ENCODE measurements around the gene CENPF. TPM values are rescaled to one million over a fixed set of nuclear protein-coding genes. Genes with fewer than 3 reads are reported as not detected.

The CENPF gene
- total and polyA plus RNA-seq, 3 donors from 2014 or later, result 7.7 to 30.7 (median 28.1) TPM

- intact Hi-C loops (cut with DNase I; ENCODE audit: low total_unique reads), result no loop called here
- no peaks in the 10 kb centered on the region for H3K36me3 ChIP-seq (ENCODE audit: low read depth, missing control alignments)
- DNase-seq, result no peak
These were observed 33.5 kb upstream of the CENPF start for GRCh38 chr1:214569357-214570004.

GRCh38 chr1:214570442-214570841 is 32.6 kb upstream of the CENPF start:
- DNase-seq, result no peak
- intact Hi-C loops (cut with DNase I; ENCODE audit: low total_unique reads), result no loop called here
- H3K36me3 ChIP-seq (ENCODE audit: low read depth, missing control alignments), result no peaks in the 10 kb centered on the region
- H3K4me3 ChIP-seq, result no peak overlapping the region
- no peaks in the 10 kb centered on the region for H3K9me3 ChIP-seq
- H3K27ac ChIP-seq, result no peak overlapping the region
- TF ChIP-seq POLR2A (IDR thresholded peaks at IDR 0.05), result no peak
- TF ChIP-seq, protein P1, sequence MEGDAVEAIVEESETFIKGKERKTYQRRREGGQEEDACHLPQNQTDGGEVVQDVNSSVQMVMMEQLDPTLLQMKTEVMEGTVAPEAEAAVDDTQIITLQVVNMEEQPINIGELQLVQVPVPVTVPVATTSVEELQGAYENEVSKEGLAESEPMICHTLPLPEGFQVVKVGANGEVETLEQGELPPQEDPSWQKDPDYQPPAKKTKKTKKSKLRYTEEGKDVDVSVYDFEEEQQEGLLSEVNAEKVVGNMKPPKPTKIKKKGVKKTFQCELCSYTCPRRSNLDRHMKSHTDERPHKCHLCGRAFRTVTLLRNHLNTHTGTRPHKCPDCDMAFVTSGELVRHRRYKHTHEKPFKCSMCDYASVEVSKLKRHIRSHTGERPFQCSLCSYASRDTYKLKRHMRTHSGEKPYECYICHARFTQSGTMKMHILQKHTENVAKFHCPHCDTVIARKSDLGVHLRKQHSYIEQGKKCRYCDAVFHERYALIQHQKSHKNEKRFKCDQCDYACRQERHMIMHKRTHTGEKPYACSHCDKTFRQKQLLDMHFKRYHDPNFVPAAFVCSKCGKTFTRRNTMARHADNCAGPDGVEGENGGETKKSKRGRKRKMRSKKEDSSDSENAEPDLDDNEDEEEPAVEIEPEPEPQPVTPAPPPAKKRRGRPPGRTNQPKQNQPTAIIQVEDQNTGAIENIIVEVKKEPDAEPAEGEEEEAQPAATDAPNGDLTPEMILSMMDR (IDR thresholded peaks at IDR 0.05), result no peak
- no peaks in the 10 kb centered on the region for H3K4me1 ChIP-seq
- no peaks in the 10 kb centered on the region for H3K27me3 ChIP-seq
- WGBS, 2 donors, result 84 to 86% methylated on average over 2 of the region's 2 CpGs

More at GRCh38 chr1:214569357-214570004, 33.5 kb upstream of the CENPF start:
- 87 to 88% methylated on average over 2 of the region's 2 CpGs for WGBS, 2 donors
- Histone ChIP-seq H3K27me3 (no peaks in the 10 kb centered on the region), H3K9me3 (no peaks in the 10 kb centered on the region), H3K27ac (no peak overlapping the region), H3K4me1 (no peaks in the 10 kb centered on the region), H3K4me3 (no peak overlapping the region)
- no peak for TF ChIP-seq POLR2A (IDR thresholded peaks at IDR 0.05)
- TF ChIP-seq, protein P1 (IDR thresholded peaks at IDR 0.05), result no peak

- Histone ChIP-seq H3K27me3 (no peaks in the 10 kb centered on the region), H3K36me3 (ENCODE audit: low read depth, missing control alignments) (no peaks in the 10 kb centered on the region), H3K9me3 (no peaks in the 10 kb centered on the region), H3K4me3 (no peak overlapping the region), H3K27ac (no peak overlapping the region), H3K4me1 (no peaks in the 10 kb centered on the region)
- no peak for TF ChIP-seq POLR2A (IDR thresholded peaks at IDR 0.05)
- TF ChIP-seq, protein P1 (IDR thresholded peaks at IDR 0.05), result no peak
- intact Hi-C loops (cut with DNase I; ENCODE audit: low total_unique reads), result no loop called here
- no peak for DNase-seq
These were observed 31.7 kb upstream of the CENPF start for GRCh38 chr1:214571281-214571680.

DNA sequence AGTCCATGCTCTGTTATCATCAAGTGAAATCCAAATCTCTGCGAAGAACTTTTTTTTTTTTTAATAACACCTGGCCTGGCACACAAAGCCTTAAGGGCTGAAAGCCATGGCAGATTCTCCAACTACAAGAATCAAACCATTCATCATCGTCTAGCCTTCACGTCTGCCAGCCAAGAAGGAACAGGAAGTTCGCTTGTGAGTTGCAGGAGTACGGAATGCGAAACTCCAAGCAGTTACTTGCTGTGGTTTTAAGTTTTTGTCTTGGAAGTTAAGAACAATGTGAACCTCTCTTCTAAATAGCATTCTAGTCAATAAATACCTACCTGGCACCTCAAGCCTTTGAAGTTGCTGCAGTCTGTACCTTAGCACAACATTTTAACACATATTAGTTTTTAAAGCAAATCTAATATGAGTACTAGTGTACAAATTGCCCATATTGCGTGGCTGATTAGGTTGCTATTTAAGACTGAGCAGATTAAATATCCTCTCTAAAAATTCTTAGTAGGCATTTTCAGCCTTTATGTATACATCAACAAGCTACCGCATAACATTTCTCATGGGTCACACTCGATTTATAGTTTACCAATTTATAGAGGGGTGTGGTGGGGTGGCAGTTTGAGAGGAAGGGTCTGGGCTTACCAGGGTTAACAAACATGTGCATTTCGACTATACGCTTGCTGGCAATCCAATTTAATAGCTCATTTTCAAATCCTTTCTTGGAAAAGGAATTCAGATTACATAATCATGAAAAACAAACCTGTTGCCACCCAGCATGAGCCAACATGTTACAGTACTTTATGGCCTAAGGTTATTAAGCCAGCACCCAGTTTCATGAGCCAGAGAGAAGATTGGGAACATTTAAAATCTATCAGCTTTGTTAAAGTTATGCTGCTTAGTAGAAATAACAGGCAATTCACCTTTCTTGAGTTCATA is 29.3 kb upstream of the CENPF start:
- WGBS, 2 donors, result 78% methylated on average over 11 of the region's 11 CpGs
- no peaks in the 10 kb centered on the region for H3K27me3 ChIP-seq
- no peaks in the 10 kb centered on the region for H3K4me1 ChIP-seq
- no peak overlapping the region for H3K4me3 ChIP-seq
- no peaks in the 10 kb centered on the region for H3K36me3 ChIP-seq (ENCODE audit: low read depth, missing control alignments)
- intact Hi-C loops (cut with DNase I; ENCODE audit: low total_unique reads), result no loop called here
- H3K9me3 ChIP-seq, result no peaks in the 10 kb centered on the region
- DNase-seq, result no peak
- no peak for TF ChIP-seq POLR2A (IDR thresholded peaks at IDR 0.05)
- TF ChIP-seq, protein P1 (IDR thresholded peaks at IDR 0.05), result no peak
- H3K27ac ChIP-seq, result no peak overlapping the region
